HG03103 (cell line): ENCODE measurements around the gene BRD7.

Experiments
- ATAC-seq: cut with Tn5 transposase; IDR thresholded peaks from one replicate; pipeline ENCODE4 v1.9.1; 2021; ENCODE audit warnings: low read depth; ENCODE audit not compliant: unreplicated experiment

Gene BRD7

DNA sequence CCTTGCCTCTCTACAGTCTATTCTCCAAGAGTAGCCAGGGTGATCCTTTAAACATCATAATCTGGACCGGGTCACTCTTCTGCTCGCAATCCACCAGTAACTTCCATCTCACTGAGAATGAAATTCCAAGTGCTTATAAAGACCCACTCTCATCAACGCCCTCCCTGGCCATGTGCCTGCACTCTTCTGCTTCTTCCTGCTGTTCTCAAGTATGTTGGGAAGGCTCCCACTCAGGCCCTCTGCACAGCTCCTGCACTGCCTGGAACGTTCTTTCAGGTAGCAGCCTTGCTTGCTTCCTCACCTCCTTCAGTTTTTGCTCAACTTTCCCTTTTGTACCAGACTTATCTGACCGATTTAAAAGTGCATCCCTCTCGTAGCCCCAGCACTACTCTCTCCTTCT is 44.4 kb downstream of the BRD7 start:
- ATAC-seq, result no peak

GRCh38 chr16:50323335-50324011 is 45.3 kb downstream of the BRD7 start:
- ATAC-seq, result no peak

- no peak for ATAC-seq
Measured at GRCh38 chr16:50322333-50322732, 46.5 kb downstream of the BRD7 start.

DNA sequence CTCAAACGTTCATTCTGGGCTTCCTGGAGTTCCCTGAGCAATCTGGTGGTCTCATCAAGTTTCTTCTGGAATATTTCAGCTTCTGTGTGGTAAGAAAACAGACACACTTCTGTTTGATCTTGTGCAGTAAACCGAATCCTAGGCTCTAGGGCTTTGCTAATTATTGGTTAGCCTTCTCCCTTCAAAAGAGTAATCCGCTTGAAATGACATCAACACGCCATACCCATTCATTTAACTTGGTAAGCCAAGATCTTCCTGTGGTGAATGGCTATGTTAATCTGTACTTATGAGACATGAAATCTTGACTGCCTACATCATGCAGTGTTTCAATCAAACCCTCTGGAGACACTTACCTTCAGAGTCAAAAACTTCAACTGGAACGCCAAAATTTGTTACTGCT is 48.5 kb downstream of the BRD7 start:
- no peak for ATAC-seq

- no peak for ATAC-seq
Measured at GRCh38 chr16:50318796-50319578, 49.8 kb downstream of the BRD7 start.

DNA sequence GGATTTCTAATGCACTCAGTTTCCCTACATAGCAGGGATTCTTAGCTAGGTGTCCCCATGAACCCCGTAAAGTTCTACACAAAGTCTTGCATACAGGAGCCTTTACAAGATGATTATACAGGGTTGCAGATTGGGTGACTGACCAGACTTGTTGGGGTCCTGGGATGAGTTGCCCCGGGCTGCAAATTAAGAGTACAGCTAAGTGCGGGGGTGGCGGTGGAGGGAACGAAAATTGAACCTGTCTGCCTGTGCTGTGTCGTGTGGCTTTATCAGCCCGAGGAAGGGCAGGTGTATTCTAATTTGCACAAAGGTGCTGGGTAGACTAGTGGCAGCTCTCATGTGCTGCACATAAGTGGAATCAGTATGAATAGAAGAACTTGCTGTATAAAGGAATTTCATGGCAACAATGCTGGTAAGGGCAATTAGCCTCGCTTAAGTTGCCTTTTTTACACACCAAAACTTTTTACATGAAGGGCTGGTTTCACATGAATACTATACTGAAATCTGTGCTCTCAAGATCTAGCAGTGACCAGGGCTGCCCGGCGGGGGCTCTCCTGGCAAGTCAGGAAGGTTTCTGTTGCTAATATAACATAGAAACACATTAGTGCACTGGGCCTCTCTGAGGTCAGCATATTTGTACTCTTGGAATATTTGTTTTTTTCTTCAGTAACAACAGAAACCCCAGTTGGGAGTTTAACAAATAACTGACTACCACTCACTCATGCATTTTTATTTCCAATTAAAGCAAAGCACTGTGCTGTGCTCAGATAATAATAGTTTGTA is 51.7 kb downstream of the BRD7 start:
- no peak for ATAC-seq

DNA sequence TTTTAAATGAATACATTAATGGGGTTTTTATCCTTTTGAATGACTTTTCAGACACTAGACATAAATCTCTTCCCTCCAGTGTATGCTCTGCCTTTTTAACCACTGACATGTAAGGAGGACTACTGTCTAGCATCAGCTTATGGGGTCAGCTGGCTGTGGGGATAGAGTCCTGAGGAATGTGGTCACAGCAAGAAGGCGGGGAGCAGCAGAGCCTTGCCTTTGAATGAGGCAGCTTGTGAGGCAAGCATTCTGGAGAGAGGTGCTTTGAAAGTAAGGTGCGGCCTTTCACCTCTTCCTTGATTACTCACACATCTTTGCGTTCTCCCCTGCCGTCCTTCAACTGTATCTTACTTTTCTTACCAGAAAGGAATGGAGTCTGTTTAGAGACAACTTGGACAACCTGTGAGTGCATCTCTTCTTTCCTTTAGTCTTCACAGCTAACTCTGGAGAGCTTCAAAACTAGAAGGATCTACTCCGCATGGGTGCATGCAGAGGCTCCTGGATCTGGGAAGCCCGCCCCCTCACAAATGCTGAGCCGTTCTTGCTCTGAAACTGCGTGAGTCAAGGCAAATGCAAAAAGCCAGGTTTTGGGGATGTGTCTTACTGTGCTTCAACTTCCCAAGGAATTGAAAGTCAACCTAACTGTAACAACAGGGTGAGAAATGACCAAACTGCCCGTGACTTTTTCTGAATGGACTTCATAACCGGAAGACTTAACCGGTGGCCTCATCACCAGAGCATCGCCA is 52.5 kb downstream of the BRD7 start:
- ATAC-seq, result no peak

GRCh38 chr16:50315346-50315997 is 53.3 kb downstream of the BRD7 start:
- ATAC-seq, result no peak

GRCh38 chr16:50314665-50315064 is 54.1 kb downstream of the BRD7 start:
- no peak for ATAC-seq

- no peak for ATAC-seq
Measured at GRCh38 chr16:50313596-50314478, 55.0 kb downstream of the BRD7 start.

GRCh38 chr16:50311891-50312501 is 56.8 kb downstream of the BRD7 start:
- ATAC-seq, result no peak

DNA sequence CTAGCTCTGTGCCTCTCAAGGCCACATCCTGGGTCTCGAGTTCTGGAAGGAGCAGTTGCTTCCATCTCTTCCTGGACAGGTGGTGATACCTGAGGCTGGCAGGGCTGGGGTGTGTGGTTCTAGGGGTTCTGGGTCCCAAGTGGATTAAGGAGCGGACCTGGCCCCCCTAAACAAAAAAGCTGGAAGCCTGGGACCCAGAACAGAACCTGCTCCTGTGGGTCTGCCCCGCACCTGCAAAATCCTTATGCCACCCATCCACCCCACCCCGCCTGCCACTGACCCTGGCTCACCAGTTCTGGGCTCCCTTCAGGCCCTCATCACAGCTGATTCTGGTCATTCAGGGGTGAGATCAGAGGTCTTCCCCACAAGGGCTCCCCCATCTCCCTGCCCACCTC is 57.7 kb downstream of the BRD7 start:
- ATAC-seq, result no peak

DNA sequence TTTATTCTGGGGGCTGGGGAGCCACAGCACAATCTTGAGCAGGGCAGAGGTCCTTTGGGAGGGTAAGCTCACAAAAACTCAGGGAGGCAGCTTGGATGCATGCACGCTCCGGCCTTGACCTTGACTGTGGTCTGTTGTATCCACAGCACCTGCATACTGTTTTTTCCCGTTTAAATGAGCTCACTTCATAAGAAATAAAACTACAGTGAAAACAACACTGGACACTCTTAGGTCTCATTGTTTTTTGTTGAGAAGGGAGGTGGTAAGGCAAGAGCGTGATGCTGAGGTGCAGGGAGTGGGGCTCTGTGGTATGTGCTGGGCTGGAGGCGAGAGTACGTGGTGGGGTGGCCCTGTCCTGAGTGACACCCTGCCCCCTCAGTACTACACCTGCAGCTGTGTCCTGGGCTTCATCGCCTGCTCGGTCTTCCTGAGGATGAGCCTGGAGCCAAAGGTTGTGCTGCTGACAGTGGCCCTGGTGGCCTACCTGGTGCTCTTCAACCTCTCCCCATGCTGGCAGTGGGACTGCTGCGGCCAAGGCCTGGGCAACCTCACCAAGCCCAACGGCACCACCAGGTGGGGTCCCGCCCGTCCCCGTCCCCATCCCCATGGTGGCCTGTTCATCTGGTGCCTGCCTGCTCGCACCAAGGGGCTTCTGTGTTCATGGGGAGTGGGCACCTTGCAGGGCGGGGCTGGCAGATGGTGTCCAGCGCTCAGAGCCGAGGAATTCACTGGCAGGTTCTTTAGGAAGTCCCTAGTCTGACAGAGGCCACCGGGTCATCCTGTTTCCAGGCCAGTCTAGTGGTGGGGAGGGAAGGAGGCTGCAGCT is 58.3 kb downstream of the BRD7 start:
- no peak for ATAC-seq

DNA sequence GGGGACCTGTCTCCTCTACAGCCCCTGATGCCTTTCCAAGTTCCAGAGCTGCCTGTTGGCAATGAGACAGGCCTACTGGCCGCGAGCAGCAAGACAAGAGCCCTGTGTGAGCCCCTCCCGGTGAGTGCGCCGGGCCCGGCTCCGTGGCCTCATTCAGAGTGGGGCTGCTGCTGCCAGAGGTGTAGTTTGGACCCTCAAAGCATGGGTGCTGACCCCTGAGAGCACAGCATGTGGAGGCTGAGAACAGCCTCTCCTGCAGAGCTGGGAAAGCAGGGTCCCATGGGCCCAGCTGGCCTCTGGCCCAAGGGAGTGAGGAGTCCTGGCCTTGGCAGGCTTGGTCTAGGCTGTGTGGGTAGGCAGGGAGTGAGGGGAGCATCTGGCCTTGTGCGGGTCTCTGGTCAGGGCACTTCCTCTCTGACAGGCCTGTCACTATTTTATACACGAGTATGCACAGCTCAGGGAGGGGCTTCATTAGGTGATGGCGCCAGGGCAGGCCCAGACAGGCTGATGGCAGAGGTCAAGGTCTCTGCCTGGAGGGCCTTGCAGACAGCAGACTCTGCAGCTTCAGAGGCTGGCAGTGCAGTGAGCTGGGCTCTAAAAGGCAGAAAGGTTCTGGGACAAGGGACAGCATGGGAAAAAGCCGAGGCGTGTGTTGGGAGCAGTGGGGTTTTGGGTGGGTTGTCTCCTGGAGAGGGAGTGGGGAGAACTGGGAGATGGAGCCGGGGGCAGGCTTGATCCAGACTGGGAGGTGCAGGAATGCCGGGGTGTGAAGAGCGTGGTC is 59.1 kb downstream of the BRD7 start:
- no peak for ATAC-seq

DNA sequence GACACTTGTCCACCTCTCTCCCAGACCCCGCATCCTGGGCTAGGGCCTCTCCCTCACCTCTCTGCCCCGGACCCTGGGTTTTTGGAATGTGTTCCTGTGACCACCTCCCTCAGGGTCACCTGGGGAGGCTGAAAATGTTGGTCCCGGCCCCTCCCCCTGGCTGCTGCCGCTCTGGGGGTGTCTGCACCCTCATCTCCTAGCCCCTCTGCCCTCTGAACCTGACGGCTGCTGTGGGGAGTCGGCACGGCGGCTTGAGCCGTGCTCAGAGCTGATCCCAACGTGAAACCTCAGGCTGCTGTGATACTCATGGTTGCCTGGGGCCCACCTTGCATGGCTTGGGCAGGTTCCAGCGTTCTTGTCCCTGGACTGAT is 59.6 kb downstream of the BRD7 start:
- ATAC-seq, result no peak

DNA sequence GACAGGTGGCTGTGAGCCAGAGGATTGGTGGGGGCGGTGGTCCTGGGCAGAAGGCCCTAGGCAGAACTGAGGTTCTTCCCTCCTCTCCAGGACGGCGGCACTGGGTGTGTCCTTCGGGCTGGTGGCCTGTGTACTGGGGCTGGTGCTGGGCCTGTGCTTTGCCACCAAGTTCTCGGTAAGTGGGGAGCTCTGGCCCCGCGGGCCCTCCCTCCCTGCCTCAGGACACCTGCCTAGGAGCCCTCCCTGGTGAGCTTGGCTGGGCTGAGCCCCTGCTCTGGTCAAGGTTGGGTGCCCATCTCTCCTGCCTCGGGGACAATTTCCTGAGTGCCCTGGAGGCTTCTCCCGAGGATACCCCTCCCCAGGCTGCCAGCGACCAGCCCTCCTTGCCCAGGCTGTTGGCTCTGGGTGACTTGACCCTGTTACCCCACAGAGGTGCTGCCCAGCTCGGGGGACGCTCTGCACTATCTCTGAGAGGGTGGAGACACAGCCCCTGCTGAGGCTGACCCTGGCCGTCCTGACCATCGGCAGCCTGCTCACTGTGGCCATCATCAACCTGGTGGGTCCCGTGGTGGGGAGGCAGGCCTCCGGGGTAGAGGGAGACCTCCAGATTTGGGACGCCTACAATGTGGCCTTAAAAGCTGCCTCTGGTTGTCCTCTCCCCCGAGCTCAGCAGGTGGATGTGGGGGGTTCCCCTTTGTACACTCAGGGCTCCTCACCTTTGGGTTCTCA is 60.4 kb downstream of the BRD7 start:
- ATAC-seq, result no peak

DNA sequence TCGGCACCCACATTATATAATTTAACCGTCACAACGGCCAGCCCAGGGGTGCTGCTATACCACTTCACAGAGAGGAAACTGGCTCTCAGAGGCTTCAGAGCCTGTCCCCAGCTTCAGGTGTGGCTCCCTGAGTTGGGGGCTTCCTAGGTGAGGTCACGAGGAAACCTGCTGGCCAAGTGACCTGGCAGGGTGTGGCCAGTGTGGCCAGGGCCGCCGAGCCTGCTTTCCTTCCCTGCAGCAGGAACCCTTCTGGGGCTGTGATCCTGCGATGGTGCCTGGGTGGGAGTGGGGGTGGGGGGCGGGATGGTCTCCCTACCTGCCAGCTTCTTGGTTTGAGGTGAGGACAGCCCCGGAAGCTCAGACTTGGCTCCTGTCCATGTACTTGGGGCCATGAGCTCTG is 62.5 kb downstream of the BRD7 start:
- ATAC-seq, result no peak
